GM19035 (cell line): Measurements from ENCODE around the gene CDH8.

Experiments used
- ATAC-seq: cut with Tn5 transposase; IDR thresholded peaks from one replicate; pipeline ENCODE4 v1.9.1; 2021; ENCODE audit not compliant: unreplicated experiment

The CDH8 gene

GRCh38 chr16:62036101-62036801 is at the start of gene CDH8:
TSS of gene CDH8 (minus strand) at chr16:62036438. CDS start at chr16:62021403, 15,035 bp downstream.
- no peak for ATAC-seq

GRCh38 chr16:62079236-62079635 is 43.0 kb upstream of the CDH8 start:
- no peak for ATAC-seq

- no peak for ATAC-seq
Observed at GRCh38 chr16:62077998-62078397, 41.8 kb upstream of the CDH8 start.

GRCh38 chr16:62076886-62077285 is 40.6 kb upstream of the CDH8 start:
- ATAC-seq: no peak

GRCh38 chr16:62068747-62069146 is 32.5 kb upstream of the CDH8 start:
- ATAC-seq: no peak

- no peak for ATAC-seq
Observed at GRCh38 chr16:62067981-62068380, 31.7 kb upstream of the CDH8 start.

- no peak for ATAC-seq
Observed at GRCh38 chr16:62067182-62067581, 30.9 kb upstream of the CDH8 start.

- ATAC-seq: no peak
Observed at GRCh38 chr16:62066747-62067146, 30.5 kb upstream of the CDH8 start.

GRCh38 chr16:62064173-62064572 is 27.9 kb upstream of the CDH8 start:
- no peak for ATAC-seq

- ATAC-seq: no peak
Observed at GRCh38 chr16:62060089-62060488, 23.9 kb upstream of the CDH8 start.

GRCh38 chr16:62059527-62059926 is 23.3 kb upstream of the CDH8 start:
- ATAC-seq: no peak

GRCh38 chr16:62058412-62058811 is 22.2 kb upstream of the CDH8 start:
- no peak for ATAC-seq

- ATAC-seq: no peak
Observed at GRCh38 chr16:62051942-62052341, 15.7 kb upstream of the CDH8 start.

- no peak for ATAC-seq
Observed at GRCh38 chr16:62050793-62051192, 14.6 kb upstream of the CDH8 start.

- ATAC-seq: no peak
Observed at GRCh38 chr16:62046801-62047200, 10.6 kb upstream of the CDH8 start.

GRCh38 chr16:62041401-62041800 is 5.2 kb upstream of the CDH8 start:
- no peak for ATAC-seq

GRCh38 chr16:62038646-62039045 is 2.4 kb upstream of the CDH8 start:
- ATAC-seq: no peak

GRCh38 chr16:62038225-62038624 is 2.0 kb upstream of the CDH8 start:
- ATAC-seq: no peak

- no peak for ATAC-seq
Observed at GRCh38 chr16:62036802-62037135, 531 bp upstream of the CDH8 start.

- ATAC-seq: no peak
Observed at GRCh38 chr16:62035115-62036092, 834 bp downstream of the CDH8 start.

GRCh38 chr16:62034231-62035114 is 1.8 kb downstream of the CDH8 start:
- ATAC-seq: no peak
